ENCODE results near the gene MOK. TPM values are rescaled to one million over a fixed set of nuclear protein-coding genes. Genes with fewer than 3 reads are reported as not detected.

Gene MOK
- total and polyA plus RNA-seq, 9 donors: 20.0 to 51.1 (median 23.8) TPM

- 3 to 6% (median 3%) methylated on average over 24 to 30 of the region's 30 CpGs for WGBS, 3 donors
- H3K4me1 ChIP-seq (ENCODE audit: insufficient read depth): peaks cover 11% of the 10 kb centered on the region
- H3K4me3 ChIP-seq: peak overlapping the region; percentile 56
- peak overlapping the region; percentile 95 to 98 for H3K27ac ChIP-seq
- intact Hi-C loops (cut with DNase I): no loop called here
- H3K36me3 ChIP-seq: no peaks in the 10 kb centered on the region
- H3K9me3 ChIP-seq: no peaks in the 10 kb centered on the region
- no peaks in the 10 kb centered on the region for H3K27me3 ChIP-seq
- no peak for TF ChIP-seq CTCF (IDR thresholded peaks at IDR 0.05)
- no peak for TF ChIP-seq POLR2A (IDR thresholded peaks at IDR 0.05)
- TF ChIP-seq EP300 (IDR thresholded peaks at IDR 0.05): no peak
- DNase-seq: peak; percentile 55 to 73 (median 67)
Measured at GRCh38 chr14:102320033-102320660, 15.2 kb upstream of the MOK start.

- Histone ChIP-seq H3K27ac (peak within 1 kb of the TSS; percentile 95 to 98), H3K4me1 (ENCODE audit: insufficient read depth) (peaks cover 11% of the 10 kb centered on the region), H3K4me3 (peak within 1 kb of the TSS; percentile 56), H3K36me3 (no peaks in the 10 kb centered on the region), H3K27me3 (no peaks in the 10 kb centered on the region), H3K9me3 (no peaks in the 10 kb centered on the region)
- WGBS, 3 donors: 0 to 1% (median 1%) methylated on average over 45 to 71 of the region's 71 CpGs
- peak; percentile 92 to 96 (median 95) for DNase-seq
- intact Hi-C loops (cut with DNase I): loop anchor here in 1 of 4 donors (10.0 kb wide), 1 partner anchor 225 kb away; no protein-coding TSS in a partner anchor
- TF ChIP-seq EP300 (IDR thresholded peaks at IDR 0.05) (peak; percentile 17), POLR2A (IDR thresholded peaks at IDR 0.05) (peak; percentile 72), CTCF (IDR thresholded peaks at IDR 0.05) (no peak)
Measured at GRCh38 chr14:102319351-102320032, 14.5 kb upstream of the MOK start, which contains the start of gene ZNF839. Gene ZNF839, plus strand, starts transcription at chr14:102319746. Its CDS starts 20 bp downstream, at chr14:102319766.

- Histone ChIP-seq H3K36me3 (no peaks in the 10 kb centered on the region), H3K27me3 (no peaks in the 10 kb centered on the region), H3K27ac (peak overlapping the region; percentile 95 to 98), H3K4me1 (ENCODE audit: insufficient read depth) (peaks cover 11% of the 10 kb centered on the region), H3K4me3 (peak overlapping the region; percentile 56), H3K9me3 (no peaks in the 10 kb centered on the region)
- DNase-seq: peak; percentile 42 to 51 (median 50)
- WGBS, 3 donors: 56 to 62% (median 60%) methylated on average over 15 of the region's 15 CpGs
- intact Hi-C loops (cut with DNase I): loop anchor here in 1 of 4 donors (10.0 kb wide), 1 partner anchor 224 kb away; no protein-coding TSS in a partner anchor
- TF ChIP-seq CTCF (IDR thresholded peaks at IDR 0.05): no peak
- no peak for TF ChIP-seq POLR2A (IDR thresholded peaks at IDR 0.05)
- TF ChIP-seq EP300 (IDR thresholded peaks at IDR 0.05): no peak
Measured at GRCh38 chr14:102318781-102319276, 13.9 kb upstream of the MOK start.

GRCh38 chr14:102317564-102318248, 12.7 kb upstream of the MOK start:
- H3K27me3 ChIP-seq: no peaks in the 10 kb centered on the region
- H3K36me3 ChIP-seq: no peaks in the 10 kb centered on the region
- peaks cover 13% of the 10 kb centered on the region for H3K4me1 ChIP-seq (ENCODE audit: insufficient read depth)
- WGBS, 3 donors: 51 to 60% (median 56%) methylated on average over 12 of the region's 12 CpGs
- intact Hi-C loops (cut with DNase I): loop anchor here in 1 of 4 donors (2.0 to 10.0 kb wide), 2 partner anchors 223 to 353 kb away; partner anchors contain the start of gene DYNC1H1
- peak in 1 of 5 donors; percentile 32 for DNase-seq
- peak overlapping the region; percentile 5 to 30 for H3K27ac ChIP-seq
- TF ChIP-seq EP300 (IDR thresholded peaks at IDR 0.05): no peak
- TF ChIP-seq CTCF (IDR thresholded peaks at IDR 0.05): no peak
- TF ChIP-seq POLR2A (IDR thresholded peaks at IDR 0.05): no peak
- H3K4me3 ChIP-seq: no peak overlapping the region
- H3K9me3 ChIP-seq: no peaks in the 10 kb centered on the region

Data from ovary (tissue), 9 donors.